Neural progenitor cell (in vitro differentiated cells): Measurements from ENCODE around the gene CENPB.

ENCODE experiments used
- EZH2phosphoT487 ChIP-seq: fragments of 200-600 bp; sonication (generic); IDR thresholded peaks from 2 replicates; pipeline ENCODE4 v1.6.1; 2017; ENCODE audit warnings: antibody characterized with exemption
- TF ChIP-seq, protein P1 (sequence below): fragments of 200-600 bp; sonication (generic); IDR thresholded peaks from 2 replicates; pipeline ENCODE4 v1.5.1; 2017; ENCODE audit warnings: antibody characterized with exemption, mild to moderate bottlenecking

DNA sequence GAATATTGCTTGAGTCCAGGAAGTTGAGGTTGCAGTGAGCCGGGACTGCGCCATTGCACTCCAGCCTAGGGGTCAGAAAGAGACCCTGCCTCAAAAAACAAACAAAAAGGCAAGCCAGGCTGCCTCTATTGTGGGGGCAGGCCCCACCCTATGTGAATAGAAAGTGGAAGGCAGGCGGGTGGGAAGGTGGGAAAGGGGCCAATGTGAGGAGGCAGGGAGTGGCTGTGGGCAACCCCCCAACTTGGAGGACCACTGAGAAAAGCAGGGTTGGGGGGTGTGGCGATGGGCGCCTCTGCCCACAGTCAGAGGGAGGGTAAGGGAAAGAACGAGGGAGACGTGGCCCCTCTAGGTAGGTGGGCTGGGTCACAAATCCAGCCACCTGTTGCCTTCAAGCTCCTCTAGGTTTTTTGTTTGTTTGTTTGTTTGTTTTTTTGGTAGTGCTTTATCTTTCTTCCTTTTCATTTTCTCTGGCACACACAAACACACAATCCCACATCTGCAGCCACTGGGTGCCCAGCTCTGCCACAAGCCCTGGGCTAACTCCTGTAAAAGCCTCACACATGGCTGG lies 28.5 kb upstream of the CENPB start:
- TF ChIP-seq EZH2phosphoT487: no peak
- TF ChIP-seq, protein P1, sequence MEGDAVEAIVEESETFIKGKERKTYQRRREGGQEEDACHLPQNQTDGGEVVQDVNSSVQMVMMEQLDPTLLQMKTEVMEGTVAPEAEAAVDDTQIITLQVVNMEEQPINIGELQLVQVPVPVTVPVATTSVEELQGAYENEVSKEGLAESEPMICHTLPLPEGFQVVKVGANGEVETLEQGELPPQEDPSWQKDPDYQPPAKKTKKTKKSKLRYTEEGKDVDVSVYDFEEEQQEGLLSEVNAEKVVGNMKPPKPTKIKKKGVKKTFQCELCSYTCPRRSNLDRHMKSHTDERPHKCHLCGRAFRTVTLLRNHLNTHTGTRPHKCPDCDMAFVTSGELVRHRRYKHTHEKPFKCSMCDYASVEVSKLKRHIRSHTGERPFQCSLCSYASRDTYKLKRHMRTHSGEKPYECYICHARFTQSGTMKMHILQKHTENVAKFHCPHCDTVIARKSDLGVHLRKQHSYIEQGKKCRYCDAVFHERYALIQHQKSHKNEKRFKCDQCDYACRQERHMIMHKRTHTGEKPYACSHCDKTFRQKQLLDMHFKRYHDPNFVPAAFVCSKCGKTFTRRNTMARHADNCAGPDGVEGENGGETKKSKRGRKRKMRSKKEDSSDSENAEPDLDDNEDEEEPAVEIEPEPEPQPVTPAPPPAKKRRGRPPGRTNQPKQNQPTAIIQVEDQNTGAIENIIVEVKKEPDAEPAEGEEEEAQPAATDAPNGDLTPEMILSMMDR: no peak
